NCI-H2196 (cell line): ENCODE results near the gene CCL20.

Experiments
- DNase-seq: peaks from one replicate; lab custom pipeline; 2025; ENCODE audit not compliant: unreplicated experiment; lab: John Stamatoyannopoulos, UW

Gene CCL20

GRCh38 chr2:227802882-227803281, 10.8 kb upstream of the CCL20 start:
- no peak for DNase-seq

DNA sequence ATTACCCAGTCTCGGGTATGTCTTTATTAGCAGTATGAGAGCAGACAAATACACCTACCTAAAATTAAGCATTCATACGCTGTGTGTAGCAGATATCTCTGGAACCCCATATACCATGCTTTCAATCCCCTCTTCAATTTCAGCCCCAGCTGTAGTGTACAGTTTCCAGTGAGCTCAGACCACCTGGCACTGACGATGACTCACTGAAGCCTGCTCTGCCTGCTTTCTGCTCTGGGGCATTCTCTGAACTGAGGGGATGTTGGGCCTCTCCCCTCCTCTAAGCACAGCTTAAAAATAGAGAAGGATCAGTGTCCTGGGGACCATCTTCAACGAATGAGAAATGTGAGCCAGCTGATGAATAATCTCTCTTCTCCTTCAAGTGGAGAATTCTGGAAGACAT, 8.7 kb upstream of the CCL20 start:
- no peak for DNase-seq

DNA sequence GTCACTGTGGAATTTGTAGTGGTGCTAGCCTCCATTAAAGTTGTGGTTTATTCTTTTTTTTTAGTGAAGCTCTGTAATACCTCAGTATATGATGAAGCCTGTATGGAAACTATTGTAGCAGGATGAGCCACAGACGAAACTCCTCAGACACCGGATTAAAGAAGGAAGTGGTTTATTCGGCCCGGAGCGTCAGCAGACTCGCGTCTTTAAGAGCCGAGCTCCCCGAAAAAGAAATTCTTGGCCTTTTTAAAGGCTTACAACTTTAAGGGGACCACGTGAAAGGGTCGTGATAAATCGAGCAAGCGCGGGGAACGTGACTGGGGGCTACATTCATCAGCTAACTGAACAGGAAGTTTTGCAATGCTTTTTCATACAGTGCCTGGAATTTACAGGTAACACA, 8.1 kb upstream of the CCL20 start:
- DNase-seq, result no peak

DNA sequence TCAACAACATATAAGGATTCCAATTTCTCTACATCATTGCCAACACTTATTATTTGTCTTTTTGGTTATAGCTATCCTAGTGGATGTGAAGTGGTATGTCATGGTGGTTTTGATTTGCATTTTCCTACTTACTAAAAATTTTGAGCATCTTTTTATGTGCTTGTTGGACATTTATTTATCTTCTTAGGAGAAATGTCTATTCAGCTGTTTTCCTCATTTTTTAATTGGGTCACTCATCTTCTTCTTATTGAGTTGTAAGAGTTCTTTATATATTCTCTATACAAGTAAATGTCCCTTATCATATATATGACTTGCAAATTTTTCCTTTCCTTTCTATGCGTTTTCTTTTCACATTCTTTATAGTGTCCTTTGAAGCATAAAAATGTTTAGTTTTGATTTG, 4.7 kb upstream of the CCL20 start:
- DNase-seq, result no peak

- DNase-seq, result no peak
These were observed 1.6 kb upstream of the CCL20 start for GRCh38 chr2:227812001-227812400.

GRCh38 chr2:227813229-227813561, 447 bp upstream of the CCL20 start:
- DNase-seq, result no peak

- no peak for DNase-seq
These were observed 1.4 kb downstream of the CCL20 start for GRCh38 chr2:227815066-227815465.

DNA sequence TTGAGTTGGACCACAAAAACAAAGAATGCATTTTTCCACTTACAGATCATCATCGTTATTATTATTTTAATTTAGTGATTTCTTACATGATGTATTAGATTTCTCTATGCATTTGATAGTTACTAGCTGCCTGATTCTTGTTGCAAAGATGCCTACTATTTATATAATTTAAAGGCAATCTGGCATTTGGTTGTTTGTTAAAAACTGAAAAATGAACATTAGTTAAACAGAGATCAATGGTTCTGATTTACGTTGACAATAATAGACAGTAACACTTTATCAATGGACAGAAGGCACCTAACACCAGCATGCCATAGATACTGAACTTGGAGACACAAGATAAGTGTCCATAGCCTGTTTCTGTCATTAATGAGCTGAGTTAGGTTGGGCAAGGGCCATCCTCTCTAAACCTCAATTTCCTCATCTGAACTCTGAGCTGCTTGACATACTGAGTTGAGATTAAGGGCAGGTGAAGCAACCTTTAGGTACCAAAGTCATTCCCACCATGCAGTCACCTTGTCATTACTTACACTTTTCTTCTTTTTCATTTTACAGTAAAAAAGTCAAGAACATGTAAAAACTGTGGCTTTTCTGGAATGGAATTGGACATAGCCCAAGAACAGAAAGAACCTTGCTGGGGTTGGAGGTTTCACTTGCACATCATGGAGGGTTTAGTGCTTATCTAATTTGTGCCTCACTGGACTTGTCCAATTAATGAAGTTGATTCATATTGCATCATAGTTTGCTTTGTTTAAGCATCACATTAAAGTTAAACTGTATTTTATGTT, 3.1 kb downstream of the CCL20 start:
- no peak for DNase-seq

- DNase-seq, result no peak
These were observed 3.7 kb downstream of the CCL20 start for GRCh38 chr2:227817336-227817735.

- DNase-seq, result no peak
These were observed 4.4 kb downstream of the CCL20 start for GRCh38 chr2:227817850-227818674.

DNA sequence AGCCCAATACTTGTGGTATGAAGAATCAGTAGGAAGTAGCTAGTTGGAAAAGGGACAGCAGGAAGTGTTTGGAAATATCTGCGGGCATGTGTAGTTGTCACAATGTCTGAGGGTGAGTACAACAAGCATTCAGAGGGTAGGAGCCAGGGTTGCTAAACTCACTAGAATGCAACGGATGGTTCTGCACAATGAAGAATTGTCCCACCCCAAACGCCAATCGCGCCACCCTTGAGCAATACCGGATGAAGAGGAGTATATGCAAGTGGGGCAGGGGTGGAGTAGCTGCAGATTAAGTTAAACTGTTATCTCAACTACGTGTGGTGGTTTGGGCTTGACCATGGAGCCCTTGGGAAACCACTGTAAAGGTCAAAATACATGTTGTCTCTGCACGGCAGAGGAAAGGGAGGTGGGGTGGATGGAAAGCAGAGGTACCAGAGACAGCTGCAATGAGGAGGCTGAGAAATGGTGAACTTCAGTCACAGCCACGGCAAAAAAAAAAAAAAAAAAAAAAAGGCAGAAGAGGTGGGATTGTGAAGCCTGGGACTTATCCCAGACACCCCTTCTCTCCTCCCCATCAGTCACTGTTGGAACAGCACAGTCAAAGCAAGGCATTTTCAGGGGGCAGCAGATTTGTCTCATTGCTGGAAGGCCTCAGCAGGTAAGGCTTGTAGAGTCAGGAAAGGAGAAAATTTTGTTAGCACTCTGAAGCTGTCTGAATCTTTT, 5.2 kb downstream of the CCL20 start:
- DNase-seq, result no peak

- DNase-seq, result no peak
These were observed 5.7 kb downstream of the CCL20 start for GRCh38 chr2:227819398-227819697.

DNA sequence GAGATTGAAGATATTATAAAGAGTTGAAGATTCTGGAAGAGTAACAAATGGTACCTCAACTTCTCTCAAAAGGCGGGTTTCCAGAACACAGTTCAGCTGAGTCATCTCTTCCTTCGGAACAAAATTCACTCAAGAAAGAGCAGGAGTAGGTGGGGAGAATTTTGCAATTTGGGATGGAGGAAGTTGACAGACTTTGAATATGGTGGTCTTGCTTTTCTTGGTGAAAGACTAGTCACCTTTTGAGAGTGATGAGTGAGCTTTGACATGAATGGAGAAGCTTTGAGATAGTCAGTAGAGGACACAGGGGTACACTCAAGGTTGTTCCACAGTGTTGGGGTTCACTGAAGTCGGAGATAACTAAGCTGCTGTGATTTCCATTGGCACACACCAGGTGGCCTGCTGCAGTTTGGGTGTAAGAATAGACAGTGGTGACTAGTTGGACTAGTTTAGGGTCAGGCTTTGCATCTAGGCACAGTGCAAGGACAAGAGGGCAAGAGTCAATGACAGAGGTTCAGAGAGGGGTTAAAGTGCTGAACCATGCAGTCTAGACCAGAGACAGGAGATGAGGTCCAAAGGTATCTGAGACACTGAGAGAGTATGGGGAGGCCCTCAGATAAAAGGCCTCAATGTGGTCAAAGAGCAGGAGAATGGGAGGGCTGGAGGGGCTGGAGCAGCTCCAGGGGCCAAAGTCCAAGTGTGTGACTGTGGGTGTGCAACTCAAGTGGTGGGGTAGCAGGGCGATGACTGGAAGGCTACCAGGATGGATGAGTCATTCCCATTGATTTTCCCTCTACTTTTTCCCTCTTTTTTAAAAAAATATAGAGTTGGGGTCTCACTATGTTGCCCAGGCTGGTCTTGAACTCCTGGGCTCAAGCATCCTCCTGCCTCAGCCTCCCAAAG, 7.7 kb downstream of the CCL20 start:
- no peak for DNase-seq

DNA sequence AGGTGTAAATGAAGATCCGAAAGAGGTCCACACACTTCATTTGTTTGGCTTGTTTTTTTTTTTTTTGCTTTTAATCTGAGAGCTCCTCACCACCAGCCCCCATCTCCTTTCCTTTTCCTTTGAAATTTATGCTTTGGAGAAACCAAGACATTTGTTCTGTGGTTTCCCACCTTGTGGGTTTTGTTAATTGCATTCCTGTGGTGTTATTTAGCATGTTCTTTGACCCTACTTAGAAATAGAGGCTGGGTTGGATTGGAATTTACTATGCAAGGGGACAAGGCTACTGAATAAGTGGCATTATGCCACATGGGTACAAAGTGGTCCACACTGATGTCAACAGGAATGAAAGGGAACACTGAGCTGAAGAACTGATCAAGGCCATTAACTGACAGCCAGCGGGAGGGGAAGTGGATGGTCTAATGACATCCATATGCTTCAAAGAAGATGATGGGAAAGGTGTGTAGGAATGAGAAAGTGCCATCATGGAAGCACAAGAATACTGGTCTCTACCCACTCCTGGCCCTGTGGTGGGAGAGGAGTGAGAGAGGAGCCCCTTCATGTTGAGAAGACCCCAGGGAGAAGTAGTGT, 8.9 kb downstream of the CCL20 start:
- no peak for DNase-seq

DNA sequence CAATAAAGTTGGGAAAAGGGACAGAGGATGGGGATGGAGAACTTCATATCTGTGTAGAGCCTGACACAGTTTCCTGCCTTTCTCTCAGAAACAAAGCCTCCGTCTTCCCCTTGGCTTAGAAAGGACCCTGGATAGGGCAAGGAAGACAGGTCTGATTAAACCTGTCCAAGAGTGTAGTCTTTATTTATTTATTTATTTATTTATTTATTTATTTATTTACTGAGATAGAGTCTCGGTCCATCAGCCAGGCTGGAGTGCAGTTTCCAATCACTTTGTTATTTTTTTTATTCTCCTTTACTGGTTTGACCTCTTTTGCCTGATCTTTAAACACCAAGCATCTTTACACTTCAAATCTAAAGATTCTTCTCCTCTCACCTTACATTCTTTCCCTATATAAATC, 10.3 kb downstream of the CCL20 start:
- DNase-seq, result no peak

DNA sequence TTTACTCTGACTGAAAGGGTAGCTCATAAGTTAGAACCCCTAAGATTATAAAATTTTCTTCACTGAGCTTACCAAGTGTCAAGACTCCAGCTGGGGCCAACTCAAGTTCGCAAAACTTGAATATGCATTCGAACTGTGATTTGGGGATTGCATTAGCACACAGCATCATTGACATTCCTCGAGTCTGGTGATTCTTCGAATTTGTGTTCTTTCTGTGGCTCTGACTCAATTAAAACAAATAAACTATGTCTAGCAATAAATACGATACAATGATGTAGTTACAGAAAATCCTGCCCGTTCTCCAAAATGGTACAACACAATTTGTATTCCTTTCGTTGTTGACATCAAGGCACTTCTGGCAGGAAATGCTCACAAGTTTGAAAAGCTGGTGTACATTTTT, 11.1 kb downstream of the CCL20 start:
- DNase-seq, result no peak

DNA sequence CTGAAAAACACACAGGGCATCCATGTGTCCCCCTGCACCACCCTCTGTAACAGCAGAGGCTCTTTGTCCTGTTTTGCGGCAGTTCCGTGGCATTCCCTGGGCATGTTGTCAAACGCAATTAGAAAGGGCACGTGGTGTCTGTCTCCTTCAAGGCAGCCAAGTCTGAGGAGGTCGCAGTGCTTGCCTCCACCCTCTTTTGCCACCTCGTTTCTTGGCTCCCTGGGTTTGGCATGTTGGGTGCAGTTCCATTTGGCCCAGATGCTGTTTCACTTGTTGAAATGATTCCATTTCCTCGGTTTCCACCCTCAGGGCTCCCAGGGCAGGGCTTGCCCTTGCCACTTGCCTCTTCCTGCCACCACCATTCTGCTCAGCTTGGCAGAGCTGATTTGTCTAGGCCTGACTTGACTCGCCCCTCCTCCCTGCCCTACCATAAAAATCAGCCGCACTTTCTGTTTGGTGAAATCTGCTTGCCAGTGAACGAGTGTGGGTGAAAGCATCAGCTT, 12.4 kb downstream of the CCL20 start:
- no peak for DNase-seq

GRCh38 chr2:227826563-227826962, 12.9 kb downstream of the CCL20 start:
- DNase-seq, result no peak

GRCh38 chr2:227827143-227827542, 13.5 kb downstream of the CCL20 start:
- no peak for DNase-seq

DNA sequence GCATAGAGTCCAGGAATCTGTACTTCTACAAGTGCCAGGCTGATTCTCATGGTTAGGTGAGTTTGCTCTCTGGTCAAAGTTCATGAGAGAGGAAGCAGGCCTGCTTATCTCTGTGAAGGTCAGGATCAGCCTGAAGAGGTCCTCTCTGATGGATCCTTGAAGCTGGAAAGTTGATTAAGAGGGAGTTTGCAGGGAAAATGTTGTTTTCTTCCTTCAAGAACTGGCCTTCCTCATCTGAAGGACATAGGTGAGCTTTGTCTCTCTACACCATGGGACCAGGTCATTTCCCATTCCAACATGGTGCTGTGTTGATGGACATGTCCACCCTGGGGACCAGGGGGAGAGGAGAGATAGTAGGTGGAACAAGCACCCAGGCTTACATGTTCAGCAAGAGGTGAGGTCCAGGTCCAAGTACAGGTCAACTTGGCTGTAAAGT, 14.9 kb downstream of the CCL20 start:
- no peak for DNase-seq
